Duodenal mucosa (tissue), 2 donors: ENCODE data around the gene SERINC5.
"Not testable (repeated sequence)": the region's sequence is repeated elsewhere in the genome, so short reads cannot be mapped to it uniquely, and the experiment has no call there.

Experiments
- H3K27ac ChIP-seq: one replicate; pipeline ENCODE4 v1.7.0; 2013; ENCODE audit warnings: low read depth, low read length
- H3K27me3 ChIP-seq, 2 donors: one replicate each; pipeline ENCODE4 v1.7.0; 2013; ENCODE audit warnings: low read length in 2 of 2, control low read depth in 1 of 2; ENCODE audit not compliant: insufficient read depth in 2 of 2, control insufficient read depth in 1 of 2
- H3K36me3 ChIP-seq, 2 donors: one replicate each; pipeline ENCODE4 v1.7.0; 2013; ENCODE audit warnings: low read length in 2 of 2, control low read depth in 1 of 2; ENCODE audit not compliant: insufficient read depth in 2 of 2, control insufficient read depth in 1 of 2
- H3K4me1 ChIP-seq, 2 donors: one replicate each; pipeline ENCODE4 v1.7.0; 2013; ENCODE audit warnings: low read length in 2 of 2, control low read depth in 1 of 2; ENCODE audit not compliant: insufficient read depth in 2 of 2, control insufficient read depth in 1 of 2
- H3K4me3 ChIP-seq, 2 donors: one replicate each; pipeline ENCODE4 v1.7.0; 2013; ENCODE audit warnings: low read length in 2 of 2, low read depth in 1 of 2
- H3K9ac ChIP-seq, 2 donors: one replicate each; pipeline ENCODE4 v1.7.0; 2013; ENCODE audit warnings: low read length in 2 of 2, low read depth in 1 of 2
- H3K9me3 ChIP-seq, 2 donors: one replicate each; pipeline ENCODE4 v1.7.0; 2013; ENCODE audit warnings: low read length in 2 of 2, control low read depth in 1 of 2; ENCODE audit not compliant: control insufficient read depth in 1 of 2

Gene SERINC5

DNA sequence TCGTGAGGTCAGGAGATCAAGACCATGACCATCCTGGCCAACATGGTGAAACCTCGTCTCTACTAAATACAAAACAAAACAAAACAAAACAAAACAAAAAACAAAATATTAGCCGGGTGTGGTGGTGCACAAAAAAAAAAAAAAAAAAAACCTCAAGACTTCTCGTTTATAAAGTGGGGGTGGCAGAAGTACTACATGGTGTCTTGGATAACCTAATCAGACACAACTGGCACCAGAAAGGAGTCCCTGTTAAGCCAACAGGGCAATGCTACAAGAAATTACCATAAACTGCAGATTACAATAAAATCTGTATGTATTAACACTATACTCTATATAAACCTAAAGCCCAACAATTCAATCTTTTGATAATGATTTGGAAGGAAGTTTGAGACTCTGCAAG, 50.0 kb downstream of the SERINC5 start:
- Histone ChIP-seq H3K4me3 (no peak overlapping the region), H3K27ac (no peak overlapping the region), H3K4me1 (peaks cover 13 to 20% of the 10 kb centered on the region in 2 donors)

DNA sequence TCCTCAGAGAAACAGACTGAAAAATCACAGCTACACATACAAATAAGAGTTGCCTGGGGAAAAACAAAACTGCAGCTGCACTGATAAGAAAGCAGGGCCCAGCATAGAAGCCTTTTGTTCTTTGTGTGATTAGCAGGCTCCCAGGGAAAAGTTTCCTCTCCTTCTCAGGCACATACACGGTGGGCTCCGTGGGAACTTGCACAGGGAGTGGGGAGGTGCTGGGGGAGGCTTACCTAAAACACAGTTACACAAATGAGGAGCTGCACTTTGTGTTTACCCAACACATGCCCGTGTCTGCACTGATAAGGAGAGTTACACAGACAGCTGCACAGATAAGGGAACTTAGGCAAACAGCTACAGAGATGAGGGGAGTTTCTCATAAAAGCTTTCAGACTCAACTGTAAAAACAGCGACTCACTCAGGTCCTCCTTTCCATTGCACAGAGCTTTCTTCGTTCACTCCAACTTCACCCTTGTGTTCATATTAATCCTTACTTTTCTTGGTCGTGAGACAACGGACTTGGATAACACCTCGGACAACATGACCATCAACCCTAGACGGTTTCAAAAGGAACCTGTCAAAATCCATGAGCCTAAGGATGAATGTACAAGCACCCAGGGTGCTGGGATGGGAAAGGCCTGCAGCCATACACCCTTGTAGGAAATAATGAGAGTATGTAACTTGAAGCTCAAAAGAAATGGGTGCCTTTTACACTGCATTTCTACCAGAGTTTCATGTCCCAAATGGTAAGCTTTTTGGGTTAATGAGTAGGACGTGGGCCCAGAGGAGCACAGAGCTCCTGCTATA, 50.8 kb downstream of the SERINC5 start:
- Histone ChIP-seq H3K36me3 (peaks cover 0 to 23% of the 10 kb centered on the region in 2 donors), H3K4me1 (peaks cover 13 to 20% of the 10 kb centered on the region in 2 donors), H3K27me3 (no peaks in the 10 kb centered on the region), H3K4me3 (peak overlapping the region in 1 of 2 donors; percentile 19), H3K27ac (no peak overlapping the region), H3K9me3 (no peaks in the 10 kb centered on the region), H3K9ac (no peak overlapping the region)

More for the DNA sequence above, 50.0 kb downstream of the SERINC5 start:
- Histone ChIP-seq H3K27me3 (no peaks in the 10 kb centered on the region), H3K9me3 (no peaks in the 10 kb centered on the region), H3K36me3 (peaks cover 0 to 23% of the 10 kb centered on the region in 2 donors), H3K9ac (no peak overlapping the region)

DNA sequence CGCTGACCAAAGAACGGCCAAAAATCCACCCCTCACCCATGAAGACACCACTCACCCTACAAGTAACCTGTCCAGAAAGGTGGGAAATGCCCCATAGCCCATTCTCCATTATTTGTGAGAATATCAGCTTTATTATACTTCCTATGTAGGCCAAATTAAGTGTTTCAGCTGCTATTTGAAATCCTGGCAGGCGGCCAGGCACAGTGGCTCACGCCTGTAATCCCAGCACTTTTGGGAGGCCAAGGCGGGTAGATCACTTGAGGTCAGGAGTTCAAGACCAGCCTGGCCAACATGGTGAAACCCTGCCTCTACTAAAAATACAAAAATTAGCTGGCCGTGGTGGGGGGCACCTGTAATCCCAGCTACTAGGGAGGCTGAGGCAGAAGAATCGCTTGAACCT, 54.1 kb downstream of the SERINC5 start:
- H3K4me3 ChIP-seq, H3K9me3 ChIP-seq, H3K9ac ChIP-seq, H3K27me3 ChIP-seq, H3K27ac ChIP-seq: not testable (repeated sequence)
- H3K36me3 ChIP-seq, result peaks cover 0 to 33% of the 10 kb centered on the region in 2 donors
- H3K4me1 ChIP-seq, result peaks cover 13 to 20% of the 10 kb centered on the region in 2 donors

DNA sequence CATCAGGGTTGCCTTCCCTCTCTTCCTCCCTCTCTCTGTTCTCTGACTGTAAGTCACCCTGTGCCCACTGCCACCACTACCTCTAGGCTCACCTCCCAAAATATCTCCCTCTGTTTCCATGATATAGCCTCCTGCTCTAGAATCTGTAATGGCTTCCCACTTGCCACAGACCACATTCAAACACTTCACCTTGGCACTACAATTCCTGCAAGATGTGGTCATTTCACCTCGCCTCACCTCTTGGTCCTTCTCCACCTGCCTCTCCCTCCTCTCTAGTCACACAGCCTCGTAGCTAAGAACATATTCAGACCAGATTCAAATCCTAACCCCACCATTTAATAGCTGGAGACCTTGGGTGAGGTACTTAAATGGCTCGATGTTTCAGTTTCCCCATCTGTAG, 56.9 kb downstream of the SERINC5 start:
- Histone ChIP-seq H3K27me3 (no peaks in the 10 kb centered on the region), H3K9me3 (no peaks in the 10 kb centered on the region), H3K9ac (no peak overlapping the region), H3K36me3 (peaks cover 0 to 30% of the 10 kb centered on the region in 2 donors), H3K4me1 (peaks cover 2 to 9% of the 10 kb centered on the region in 2 donors), H3K27ac (no peak overlapping the region), H3K4me3 (no peak overlapping the region)

DNA sequence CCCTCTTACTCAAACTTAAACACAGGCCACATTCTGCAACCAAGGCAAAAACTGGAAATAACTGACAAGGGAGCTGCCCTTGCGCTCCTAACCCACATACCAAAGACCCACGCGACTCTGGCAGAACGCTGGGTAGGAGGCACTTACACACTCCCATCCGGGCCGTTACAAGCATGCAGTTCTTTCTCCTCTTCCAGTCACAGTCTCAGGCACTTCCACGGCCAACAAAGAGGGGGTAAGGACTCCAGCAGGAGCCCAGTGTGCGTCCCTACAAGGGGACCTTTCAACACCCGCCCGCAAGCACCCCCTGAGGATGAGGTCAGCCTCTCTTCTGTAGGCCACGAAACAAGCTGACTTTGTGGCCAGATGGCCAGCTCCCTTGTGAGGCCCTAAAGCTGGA, 57.4 kb downstream of the SERINC5 start:
- no peak overlapping the region for H3K27ac ChIP-seq
- peaks cover 3 to 10% of the 10 kb centered on the region in 2 donors for H3K4me1 ChIP-seq
- H3K9ac ChIP-seq, result no peak overlapping the region
- peaks cover 0 to 29% of the 10 kb centered on the region in 2 donors for H3K36me3 ChIP-seq
- H3K9me3 ChIP-seq, result no peaks in the 10 kb centered on the region
- H3K4me3 ChIP-seq, result no peak overlapping the region
- H3K27me3 ChIP-seq, result no peaks in the 10 kb centered on the region

DNA sequence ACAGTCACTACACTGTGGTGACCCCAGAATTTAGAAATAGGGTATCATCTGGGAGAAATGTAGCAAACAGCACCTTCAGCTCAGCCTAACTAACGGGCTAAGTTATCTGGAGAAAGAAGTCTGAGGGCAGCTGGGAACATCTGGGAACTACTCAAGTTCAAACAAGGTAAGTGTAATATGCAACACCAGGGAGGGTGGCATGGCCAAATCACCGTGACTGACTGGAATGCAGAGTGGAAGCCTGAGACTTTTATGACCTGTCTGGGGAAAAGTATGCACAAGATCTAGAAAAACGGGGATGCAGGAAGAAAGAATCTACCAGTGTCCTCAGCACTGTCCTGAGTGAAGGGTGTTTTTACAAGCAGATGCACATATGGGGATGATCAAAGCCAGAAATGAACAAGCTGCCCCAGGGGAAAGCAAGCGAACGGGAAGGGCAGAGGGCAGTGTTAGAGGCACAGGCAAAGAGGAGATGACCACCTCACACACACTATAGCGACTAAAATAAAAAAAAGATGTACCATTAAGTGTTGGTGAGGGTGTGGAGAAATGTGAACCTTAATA, 59.9 kb downstream of the SERINC5 start:
- Histone ChIP-seq H3K9ac (no peak overlapping the region), H3K36me3 (peaks cover 0 to 10% of the 10 kb centered on the region in 2 donors), H3K9me3 (no peaks in the 10 kb centered on the region), H3K4me3 (no peak overlapping the region), H3K4me1 (peaks cover 15 to 27% of the 10 kb centered on the region in 2 donors), H3K27ac (no peak overlapping the region), H3K27me3 (no peaks in the 10 kb centered on the region)

DNA sequence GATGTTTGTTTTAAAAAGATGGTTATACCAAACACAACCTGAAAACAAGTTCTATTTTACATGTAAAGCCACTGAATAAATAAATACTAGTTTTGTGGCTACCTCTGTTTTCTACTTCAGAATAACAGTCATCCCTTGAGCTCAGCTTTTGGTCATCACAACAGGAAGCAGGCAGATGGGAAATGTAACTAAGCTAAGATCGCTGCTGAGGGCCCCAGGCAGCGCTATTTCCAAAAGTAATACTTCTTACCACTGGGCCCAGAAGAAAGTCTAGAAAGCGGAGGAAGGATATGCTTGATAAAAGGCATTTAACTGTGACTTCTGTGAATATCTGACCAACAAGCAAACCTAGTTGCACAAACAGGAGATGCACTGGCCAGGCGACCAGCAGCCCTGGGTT, 61.4 kb downstream of the SERINC5 start:
- H3K27me3 ChIP-seq, result no peaks in the 10 kb centered on the region
- H3K9ac ChIP-seq, result no peak overlapping the region
- no peak overlapping the region for H3K27ac ChIP-seq
- H3K4me1 ChIP-seq, result peaks cover 15 to 27% of the 10 kb centered on the region in 2 donors
- H3K9me3 ChIP-seq, result no peaks in the 10 kb centered on the region
- H3K36me3 ChIP-seq, result peaks cover 0 to 10% of the 10 kb centered on the region in 2 donors
- H3K4me3 ChIP-seq, result no peak overlapping the region

DNA sequence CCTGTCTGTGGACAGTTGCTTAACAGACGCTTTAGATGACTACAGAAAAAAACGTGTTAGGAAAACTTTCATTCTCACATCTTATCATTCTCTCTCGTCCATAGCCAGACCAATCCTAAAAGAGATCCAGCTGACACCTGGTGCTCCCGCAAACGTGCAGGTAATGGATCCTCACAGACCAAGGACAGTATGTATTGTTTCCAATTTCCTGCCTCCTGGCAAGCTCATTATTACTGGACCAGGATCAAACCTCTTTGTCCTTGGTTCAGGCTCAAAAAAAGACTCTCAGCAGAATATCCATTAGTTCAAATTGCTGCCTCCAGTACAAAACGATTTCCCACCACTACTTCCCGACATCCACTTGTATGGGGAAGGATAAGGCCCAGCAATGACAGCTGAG, 62.4 kb downstream of the SERINC5 start:
- no peaks in the 10 kb centered on the region for H3K27me3 ChIP-seq
- peaks cover 0 to 2% of the 10 kb centered on the region in 2 donors for H3K36me3 ChIP-seq
- no peak overlapping the region for H3K27ac ChIP-seq
- peaks cover 15 to 27% of the 10 kb centered on the region in 2 donors for H3K4me1 ChIP-seq
- no peaks in the 10 kb centered on the region for H3K9me3 ChIP-seq
- no peak overlapping the region for H3K9ac ChIP-seq
- H3K4me3 ChIP-seq, result no peak overlapping the region

DNA sequence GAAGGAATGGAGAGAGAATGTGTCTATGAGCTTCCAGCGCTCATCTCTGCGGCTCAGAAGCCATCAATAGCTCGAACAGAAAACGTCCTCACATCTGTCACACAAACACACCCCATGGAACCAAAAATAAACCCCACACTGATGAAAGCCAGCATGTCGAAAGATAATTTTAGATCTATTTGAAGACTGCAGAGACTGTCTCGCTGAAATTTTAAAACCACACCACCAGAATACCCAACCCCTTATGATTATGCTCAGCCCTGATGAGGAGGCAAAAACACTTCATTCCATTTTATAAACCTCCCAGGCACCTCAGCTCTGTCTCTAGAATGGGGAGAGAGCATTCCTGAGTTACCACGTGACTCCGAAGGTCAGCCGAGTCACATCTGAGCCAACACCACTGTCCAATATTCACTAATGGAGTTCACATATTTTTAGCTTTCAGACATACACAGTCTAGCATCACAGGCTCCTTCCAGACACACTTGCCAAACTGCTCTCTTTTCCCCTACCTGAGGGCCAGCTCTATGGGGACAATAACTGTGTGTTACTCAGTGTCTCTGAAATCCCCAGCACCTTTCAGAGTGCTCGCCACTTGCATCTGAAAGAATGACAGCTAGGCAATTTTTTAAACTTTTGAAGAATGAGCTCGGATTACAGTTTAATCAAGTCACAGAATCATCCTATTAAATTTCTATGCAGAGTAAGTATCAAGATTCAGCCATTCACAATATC, 63.2 kb downstream of the SERINC5 start:
- Histone ChIP-seq H3K9me3 (no peaks in the 10 kb centered on the region), H3K4me3 (no peak overlapping the region), H3K36me3 (no peaks in the 10 kb centered on the region), H3K27me3 (no peaks in the 10 kb centered on the region), H3K9ac (no peak overlapping the region), H3K27ac (no peak overlapping the region), H3K4me1 (peaks cover 16 to 30% of the 10 kb centered on the region in 2 donors)

DNA sequence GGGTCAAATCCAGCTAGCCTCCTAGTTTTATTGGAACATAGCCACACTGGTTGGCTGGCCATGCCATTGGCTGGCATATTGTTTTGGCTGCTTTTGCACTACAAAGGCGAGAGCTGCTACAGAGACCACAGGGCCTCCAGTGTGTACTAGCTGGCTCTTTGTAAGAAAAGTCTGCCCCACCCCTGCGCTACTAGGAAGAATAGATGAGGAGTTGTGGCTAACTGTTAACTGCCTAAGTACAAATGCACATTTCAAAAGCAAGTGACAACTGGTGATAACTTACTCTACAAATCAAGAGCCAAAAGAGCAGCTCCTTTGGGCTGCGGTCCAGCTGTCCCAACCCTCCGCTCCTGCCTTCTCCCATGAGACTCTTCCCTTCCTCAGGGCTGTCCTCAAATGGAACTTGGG, 63.9 kb downstream of the SERINC5 start:
- no peaks in the 10 kb centered on the region for H3K27me3 ChIP-seq
- H3K27ac ChIP-seq, result no peak overlapping the region
- H3K9ac ChIP-seq, result no peak overlapping the region
- no peak overlapping the region for H3K4me3 ChIP-seq
- H3K4me1 ChIP-seq, result peaks cover 23 to 36% of the 10 kb centered on the region in 2 donors
- H3K9me3 ChIP-seq, result no peaks in the 10 kb centered on the region
- no peaks in the 10 kb centered on the region for H3K36me3 ChIP-seq
